Activated gamma-delta T cell treated with anti-CD3 and anti-CD28 coated beads, Interleukin-2, amount 50 U/mL, for 16 hours (primary cell): ENCODE measurements around the gene PDLIM5.
A peak's percentile ranks its signal among the peaks of the same experiment; 100 is the strongest.
"Not testable (repeated sequence)": the region's sequence is repeated elsewhere in the genome, so short reads cannot be mapped to it uniquely, and the experiment has no call there.

Source experiments
- DNase-seq: peaks from one replicate; pipeline ENCODE4 v3.0.0-alpha.2; 2020; ENCODE audit warnings: low read depth

Gene PDLIM5, protein sequence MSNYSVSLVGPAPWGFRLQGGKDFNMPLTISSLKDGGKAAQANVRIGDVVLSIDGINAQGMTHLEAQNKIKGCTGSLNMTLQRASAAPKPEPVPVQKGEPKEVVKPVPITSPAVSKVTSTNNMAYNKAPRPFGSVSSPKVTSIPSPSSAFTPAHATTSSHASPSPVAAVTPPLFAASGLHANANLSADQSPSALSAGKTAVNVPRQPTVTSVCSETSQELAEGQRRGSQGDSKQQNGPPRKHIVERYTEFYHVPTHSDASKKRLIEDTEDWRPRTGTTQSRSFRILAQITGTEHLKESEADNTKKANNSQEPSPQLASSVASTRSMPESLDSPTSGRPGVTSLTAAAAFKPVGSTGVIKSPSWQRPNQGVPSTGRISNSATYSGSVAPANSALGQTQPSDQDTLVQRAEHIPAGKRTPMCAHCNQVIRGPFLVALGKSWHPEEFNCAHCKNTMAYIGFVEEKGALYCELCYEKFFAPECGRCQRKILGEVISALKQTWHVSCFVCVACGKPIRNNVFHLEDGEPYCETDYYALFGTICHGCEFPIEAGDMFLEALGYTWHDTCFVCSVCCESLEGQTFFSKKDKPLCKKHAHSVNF

DNA sequence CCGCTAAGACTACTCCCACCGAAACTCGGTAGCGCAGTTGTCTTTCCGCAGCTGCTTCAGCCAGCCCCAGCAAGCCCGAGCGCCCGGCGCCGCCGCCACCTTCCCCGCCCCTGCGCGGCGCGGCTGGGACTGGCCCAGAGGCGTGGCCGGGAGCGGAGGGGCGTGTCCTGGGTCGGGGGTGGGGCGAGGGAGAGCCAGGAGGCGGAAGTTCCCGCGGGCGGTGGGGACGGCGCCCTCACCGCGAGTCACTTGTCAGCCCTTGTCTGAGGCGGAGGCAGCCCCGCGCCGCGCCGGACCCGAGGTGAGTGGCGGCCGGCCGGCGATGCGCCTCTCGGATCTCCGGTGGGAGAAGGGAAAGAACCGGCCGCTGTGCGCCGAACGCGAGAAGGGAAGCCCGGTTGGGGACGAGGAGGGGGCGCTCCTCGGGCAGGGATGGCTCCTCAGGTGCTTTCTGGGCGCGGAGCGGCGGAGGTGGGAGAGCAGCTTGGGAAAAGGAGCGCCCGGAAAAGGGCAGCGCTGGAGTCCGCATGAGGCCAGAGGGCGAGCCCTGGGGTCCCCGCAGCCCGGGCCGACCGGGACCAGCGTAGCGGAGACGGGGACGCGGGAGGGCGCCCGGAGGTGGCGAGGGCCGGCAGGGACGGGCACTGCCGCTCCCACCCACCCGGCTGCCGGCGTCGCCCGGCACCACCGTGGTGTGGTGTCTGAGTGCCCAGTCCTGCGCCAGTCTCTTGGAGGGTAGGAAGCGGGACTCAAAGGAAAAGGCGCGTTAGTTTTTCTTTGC, at the start of gene PDLIM5:
TSS of gene PDLIM5 (plus strand) at position 248 of the 781 bp plus-strand sequence. CDS start 3,347 bp downstream, outside the sequence.
- DNase-seq, result peak; percentile 83

DNA sequence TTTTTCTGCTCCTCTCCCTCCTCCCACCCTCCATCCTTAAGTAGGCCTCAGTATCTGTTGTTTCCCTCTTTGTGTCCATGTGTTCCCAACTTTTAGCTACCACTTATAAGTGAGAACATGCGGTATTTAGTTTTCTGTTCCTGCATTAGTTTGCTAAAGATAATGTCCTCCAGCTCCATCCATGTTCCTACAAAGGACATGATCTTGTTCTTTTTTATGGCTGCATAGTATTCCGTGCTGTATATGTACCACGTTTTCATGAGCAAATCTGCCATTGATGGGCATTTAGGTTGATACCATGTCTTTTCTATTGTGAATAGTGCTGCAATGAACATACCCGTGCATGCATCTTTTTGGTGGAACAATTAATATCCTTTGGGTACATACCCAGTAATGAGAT, 49.3 kb upstream of the PDLIM5 start:
- not testable (repeated sequence) for DNase-seq

DNA sequence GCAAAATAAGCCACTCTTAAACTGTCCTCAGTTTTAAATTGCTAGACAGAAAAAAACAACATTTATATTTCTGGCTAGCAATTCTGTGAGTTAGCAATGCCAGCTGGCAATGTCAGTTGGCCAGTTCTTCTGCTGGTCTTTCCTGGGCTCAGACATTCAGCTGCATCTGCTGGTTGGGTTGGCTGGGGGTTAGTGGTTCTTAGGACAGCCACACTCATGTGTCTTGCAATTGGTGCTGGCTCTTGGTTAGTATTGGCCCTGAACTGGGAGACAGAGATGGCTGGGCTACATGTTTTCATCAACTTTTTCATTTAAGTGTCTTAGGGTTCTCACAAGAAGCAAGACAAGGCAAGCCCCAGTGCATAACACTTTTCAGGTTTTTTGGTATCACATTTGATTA, 48.0 kb upstream of the PDLIM5 start:
- DNase-seq, result no peak

DNA sequence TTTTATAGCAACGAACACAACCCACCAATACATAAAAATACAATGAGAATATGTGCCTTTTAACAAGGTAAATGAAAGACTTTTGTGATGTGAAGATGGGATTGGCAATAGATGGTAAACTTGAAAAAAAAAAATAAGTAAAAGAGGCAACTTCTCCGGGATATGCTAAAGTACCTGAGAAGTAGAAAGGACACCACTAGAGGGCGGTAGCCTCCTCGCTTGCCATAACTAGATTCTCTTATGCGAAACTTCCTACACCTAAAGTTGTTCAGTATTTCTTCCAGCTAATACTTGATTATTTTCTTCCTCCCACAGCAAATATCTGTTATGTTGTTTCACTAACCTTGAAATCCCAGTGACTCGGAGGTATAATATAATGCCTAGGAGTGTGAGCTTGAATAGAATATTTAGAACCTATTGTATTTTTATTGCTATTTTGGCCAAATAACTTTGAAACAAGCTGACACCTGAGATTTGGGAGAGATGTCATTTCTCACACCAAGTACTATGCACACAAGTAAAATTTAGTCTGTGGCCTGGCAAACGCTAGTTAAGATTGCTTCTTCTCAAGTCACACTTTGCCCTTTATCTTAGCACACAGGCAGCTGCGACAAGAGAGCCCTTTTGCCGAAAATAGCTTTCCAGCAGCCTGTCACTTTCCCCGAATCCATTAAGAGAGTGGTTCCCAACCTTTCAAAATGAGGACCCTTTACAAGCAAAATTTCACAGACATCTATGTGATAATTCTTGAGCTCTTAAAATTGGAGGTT, 44.9 kb upstream of the PDLIM5 start:
- DNase-seq, result peak; percentile 42

DNA sequence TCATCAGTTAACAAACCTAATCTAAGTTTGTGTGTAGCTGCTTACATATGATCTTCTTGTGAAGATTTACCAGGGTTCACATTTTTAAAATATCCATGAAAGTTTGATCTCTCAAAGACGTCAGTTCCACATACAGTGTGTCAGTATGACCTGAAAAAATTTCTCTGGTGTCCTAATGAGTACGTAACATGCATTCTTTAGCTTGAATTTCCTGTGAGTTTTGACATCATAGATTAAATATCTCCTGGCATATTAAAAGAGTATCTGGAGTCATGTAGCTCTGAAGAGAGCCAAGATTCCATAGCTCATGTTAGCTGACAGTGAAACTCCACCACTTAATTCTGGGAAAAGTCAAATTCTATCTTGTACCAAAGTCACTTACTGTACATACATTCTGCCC, 43.9 kb upstream of the PDLIM5 start:
- no peak for DNase-seq

DNA sequence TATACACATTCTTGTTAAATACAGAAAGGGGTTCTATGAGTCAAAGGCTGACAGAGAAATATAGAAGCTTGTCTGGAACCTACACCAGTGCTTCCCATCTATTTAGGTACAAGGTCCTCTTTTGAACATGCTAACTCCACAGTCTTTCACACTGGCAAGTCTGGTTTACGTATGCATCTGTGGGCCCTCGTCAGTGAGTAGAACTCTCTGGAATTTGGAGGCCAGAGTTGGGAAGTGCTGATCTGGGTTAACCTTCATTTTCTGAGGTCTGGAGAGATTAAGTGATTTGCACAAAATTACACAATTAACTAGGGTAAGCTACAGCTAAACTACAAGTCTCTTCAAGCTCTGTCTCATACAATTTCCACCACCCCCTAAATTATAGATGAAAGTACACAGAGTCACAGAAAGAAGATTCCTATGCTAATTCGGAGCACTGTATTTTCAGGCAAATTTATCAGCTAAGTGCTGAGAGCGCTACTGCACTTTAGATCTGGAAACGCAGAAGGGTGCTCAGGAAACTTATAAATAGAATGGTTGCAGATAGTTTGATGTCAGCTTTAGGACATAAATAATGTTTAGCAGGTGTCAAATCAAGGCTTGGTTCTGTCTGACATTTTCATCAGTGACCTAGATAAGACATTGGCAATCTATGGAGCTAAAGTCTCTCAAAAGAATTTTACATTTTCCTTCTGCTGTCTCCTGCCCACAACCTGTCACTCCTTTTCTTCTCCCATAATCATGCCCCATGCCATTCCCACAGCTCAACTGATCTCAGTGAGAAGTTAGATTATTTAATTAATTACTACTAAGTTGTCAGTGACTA, 43.0 kb upstream of the PDLIM5 start:
- DNase-seq, result no peak

DNA sequence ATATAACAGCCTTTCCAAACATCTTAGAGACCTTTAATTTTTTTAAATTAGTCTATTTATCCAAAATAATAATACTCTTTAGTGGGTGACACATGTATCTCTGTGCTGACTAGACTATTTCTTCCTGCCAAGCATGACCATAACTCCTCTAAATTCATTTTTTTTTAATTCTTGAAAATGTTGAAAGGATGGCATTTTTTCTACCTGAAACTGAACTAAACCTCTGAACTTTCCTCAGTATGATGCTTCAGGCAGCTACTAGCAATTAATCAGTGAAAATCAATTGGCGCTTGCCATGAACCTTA, 42.4 kb upstream of the PDLIM5 start:
- no peak for DNase-seq

DNA sequence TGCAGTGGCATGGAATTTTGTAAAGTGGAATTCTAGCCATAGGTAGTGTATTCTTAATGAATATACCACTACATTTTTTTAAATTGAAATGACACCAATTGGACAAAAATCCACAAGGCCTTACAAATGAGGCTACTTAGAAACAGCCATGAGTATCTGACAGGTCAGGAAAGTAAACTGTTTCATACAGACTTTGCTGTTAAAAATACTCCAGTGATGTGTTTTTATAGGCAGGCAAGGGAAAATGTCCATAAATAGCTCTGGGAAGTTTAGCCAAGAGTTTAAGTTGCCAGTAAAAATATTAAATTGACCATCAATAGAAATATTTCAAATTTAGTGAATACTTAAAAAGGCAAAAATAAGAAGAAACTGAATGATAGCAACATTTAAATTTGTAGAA, 41.8 kb upstream of the PDLIM5 start:
- no peak for DNase-seq

DNA sequence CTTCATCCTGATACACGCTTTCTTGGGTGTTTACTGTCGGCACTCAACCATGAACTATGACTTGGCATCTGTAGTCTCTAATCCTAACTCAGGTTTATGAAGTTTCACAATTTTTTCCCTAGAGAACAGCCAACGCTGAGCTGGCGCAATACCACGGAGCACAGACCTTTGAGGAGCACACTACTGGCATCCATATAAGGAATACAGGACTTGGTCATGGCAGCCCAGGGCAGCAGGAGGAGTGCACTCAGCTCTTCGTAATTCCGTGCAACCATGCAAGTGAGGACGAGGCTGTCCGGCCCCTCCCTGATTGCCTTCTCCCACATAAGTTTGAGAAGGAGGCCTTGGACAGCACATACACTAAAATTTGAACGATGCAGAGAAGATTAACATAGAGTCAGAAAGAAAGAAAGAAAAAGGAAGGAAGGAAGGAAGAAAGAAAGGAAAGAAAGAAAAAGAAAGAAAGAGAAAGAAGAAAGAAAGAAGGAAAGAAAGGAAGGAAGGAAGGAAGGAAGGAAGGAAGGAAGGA, 41.0 kb upstream of the PDLIM5 start:
- no peak for DNase-seq

DNA sequence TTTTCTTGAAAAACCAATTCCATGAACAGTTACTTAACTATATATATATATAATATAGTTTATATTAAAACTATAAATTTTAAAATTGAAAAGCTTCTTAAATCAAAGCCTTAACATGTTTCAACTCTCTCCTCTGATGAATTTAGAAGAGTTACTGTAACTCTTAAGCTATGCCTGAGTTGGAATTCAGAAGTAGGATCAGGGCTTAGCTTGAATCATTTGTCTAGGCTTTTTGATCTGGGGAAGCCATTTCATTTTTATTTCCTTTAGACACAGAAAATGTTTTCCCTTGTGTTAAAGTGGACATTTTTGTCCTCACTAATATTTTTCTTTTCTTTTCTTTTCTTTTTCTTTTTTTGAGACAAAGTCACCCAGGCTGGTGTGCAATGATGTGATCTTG, 40.4 kb upstream of the PDLIM5 start:
- no peak for DNase-seq

DNA sequence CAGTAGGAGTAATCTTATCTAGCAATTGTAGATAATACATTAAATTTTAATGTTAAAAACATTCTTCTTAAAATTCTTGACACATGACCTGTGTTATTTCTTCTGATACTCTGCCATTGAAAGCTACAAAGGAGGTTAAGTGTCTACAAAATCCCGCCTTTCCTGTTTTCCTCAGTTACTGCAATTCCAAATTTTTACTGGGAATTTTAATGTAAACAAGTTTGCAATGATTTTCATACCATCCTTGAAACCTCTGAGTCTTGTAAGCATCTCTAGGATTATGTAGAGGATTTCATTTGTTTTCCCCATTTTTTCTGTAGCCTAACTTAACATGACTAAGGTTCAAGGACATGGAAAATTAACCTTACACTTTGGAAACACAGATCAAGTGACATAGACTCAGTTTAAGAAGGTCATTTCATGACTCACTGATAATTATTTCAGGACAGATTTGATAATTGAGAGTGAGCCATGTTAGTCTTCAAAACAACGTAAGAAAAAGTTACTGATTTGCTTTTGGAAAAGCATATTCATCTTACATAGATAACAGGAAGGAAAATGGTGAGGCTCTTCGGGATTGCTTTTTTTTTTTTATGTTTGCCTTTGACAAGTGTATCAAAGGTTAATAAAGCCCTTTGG, 39.6 kb upstream of the PDLIM5 start:
- DNase-seq, result no peak

DNA sequence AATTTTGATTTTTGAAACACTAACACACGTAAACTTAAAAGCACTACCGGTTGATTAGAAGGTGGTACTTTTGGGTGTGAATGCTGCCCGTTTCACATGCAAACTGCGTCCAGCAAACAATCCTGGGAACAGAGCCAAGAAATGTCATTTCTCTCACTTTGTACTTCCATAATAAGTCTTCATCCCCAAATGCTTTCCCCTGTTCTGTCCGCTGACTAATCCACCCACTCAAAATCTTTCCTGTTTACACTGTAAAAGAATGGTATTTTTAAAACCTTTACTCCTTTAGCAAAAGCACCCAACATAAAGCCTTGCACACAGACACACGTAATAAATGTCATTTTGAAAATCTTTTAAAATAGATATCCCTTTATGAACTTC, 39.1 kb upstream of the PDLIM5 start:
- DNase-seq, result no peak

DNA sequence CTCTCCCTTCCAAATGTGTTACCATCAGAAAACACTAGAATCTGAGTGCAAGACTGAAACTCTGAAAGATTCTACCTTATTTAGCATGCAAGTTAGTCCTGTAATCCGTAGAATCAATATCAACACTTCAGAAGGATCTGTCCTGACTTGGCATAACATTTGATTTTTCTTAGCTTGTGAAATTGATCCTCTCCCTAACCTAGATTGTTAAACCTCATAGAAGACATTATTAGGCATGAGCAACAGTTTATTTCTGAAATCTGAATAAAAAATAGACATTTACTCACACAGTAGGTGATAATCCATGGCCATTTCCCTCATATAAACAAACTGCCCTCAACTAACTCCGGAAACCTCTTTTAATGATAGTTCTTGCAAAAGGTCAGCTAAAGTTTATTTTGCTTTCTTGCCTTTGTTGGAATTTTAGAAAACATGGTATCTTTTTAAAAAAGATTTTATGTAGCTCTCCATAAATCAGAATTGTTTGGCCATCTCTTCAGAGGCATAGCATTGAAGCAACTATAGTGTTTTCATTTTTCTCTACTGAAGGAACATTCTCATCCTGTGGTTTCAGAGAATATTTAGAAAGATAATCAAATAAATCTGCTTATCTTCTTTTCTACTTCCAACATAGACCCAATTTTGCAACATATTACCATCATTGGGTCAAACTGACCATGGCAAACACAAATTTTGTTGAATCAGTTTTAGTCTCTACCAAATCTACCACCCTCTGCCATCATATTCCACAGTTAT, 38.5 kb upstream of the PDLIM5 start:
- DNase-seq, result no peak

DNA sequence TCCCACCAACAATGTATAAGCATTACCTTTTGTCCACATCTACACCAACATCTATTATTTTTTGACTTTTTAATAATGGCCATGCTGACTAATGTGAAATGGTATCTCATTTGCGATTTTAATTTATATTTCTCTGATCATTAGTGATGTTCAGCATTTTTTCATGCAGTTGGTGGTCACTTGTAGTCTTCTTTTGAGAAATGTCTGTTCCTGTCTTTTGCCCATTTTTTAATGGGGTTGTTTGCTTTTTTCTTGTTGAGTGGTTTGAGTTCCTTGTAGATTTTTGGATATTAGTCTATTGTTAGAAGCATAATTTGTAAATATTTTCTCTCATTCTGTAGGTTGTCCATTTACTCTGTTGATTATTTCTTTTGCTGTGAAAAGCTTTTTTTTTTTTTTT, 36.8 kb upstream of the PDLIM5 start:
- DNase-seq, result no peak

DNA sequence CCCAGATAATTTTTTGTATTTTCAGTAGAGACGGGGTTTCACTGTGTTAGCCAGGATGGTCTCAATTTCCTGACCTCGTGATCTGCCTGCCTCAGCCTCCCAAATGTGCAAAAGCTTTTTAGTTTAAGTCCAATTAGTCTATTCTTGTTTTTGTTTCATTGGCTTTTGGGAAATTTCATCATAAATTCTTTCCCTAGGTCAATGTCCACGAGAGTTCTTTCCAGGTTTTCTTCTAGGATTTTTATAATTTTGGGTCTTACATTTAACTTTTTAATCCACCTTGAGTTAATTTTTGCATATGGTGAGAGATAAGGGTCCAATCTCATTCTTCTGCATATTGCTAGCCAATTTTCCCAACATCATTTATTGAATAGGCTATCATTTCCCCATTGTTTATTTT, 36.3 kb upstream of the PDLIM5 start:
- DNase-seq, result no peak

DNA sequence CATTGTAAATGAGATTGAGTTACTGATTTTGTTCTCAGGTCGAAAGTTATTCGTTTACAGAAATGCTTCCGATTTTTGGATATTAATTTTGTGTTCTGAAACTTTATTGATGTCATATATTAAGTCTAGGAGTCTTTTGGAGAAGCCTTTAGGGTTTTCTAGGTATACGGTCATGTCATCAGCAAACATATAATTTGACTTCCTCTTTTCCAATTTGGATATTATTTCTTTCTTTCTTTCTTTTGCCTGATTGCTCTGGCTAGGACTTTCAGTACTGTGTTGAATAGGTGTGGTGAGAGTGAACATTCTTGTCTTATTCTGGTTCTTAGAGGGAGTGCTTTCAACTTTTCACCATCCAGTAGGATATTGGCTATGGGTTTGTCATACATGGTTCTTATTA, 35.4 kb upstream of the PDLIM5 start:
- DNase-seq, result no peak

DNA sequence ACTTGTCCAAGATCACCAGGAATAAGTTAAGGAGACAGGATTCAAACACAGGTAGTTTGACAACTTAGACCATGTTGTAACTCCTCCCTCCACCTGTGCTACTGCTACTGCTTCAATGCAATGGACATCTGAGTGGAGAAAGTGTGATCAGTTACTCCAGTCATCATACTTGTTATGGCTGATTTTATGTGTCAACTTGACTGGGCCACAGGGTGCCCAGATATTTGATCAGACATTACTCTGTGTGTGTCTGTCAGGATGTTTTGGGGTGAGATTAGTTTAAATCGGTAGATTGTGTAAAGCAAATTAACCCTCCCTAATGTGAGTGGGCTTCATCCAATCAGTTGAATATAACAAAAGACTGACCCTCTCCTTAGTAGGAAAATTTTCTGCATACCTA, 34.8 kb upstream of the PDLIM5 start:
- DNase-seq, result no peak

DNA sequence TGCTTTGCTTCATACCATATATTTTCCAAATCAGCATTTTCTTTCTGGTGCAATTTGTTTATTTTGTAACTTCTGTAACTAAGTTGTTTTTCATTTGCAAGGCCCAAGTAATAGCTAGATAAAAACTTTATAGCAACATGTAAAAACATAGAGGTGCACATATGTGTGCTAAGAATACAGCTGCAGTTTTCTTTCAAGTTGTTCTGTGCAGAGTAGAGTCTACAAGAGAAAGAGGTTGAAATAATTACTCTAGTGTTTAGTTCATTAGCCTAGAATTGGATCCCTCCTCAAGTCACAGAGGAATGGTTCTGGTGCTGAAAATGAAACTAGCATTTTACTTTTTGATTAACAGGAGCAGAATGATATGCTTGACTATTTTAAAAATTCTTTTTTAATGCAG, 32.2 kb upstream of the PDLIM5 start:
- no peak for DNase-seq

DNA sequence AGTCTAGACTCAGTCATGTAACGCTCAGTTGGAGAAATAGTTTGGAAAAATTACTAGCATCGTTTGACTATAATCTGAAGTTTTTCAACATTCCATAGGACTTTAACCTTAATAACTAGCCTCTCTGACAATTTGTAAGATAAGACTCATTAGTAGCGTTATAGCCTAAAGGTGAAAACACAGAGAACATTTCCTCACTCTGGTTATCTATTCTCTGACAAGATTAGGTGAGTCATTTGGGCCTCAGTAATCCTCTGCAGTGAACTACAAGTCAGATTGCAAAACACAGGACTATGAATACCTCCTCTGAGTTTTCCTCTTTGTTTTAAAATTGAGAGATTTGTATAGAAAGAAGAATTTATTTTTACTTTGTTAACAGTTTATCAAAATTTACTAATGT, 31.8 kb upstream of the PDLIM5 start:
- no peak for DNase-seq

DNA sequence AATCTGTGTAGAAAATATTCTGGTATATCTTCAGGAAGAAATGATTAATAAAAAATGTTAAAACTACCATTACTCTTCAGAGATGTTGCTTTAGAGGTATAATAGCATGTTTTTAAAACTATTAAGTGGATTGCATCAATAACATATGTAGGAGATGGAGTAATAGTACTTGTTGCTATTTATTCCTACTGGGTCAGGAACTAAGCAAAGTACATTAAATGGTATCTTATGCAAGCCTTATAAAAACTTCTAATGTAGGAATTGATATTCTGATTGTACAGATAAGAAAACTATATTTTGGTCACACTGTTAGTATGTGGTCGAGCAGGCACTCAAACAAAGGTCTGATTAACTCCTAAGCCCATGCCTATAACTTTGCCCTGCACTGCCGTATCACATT, 31.4 kb upstream of the PDLIM5 start:
- DNase-seq, result no peak
